HG02973 (cell line): Measurements from ENCODE around the gene B4GALT2.

ENCODE experiments used
- ATAC-seq: cut with Tn5 transposase; IDR thresholded peaks from one replicate; pipeline ENCODE4 v1.9.1; 2021; ENCODE audit warnings: moderate library complexity; ENCODE audit not compliant: unreplicated experiment

The B4GALT2 gene

GRCh38 chr1:43978551-43979260, at the start of gene B4GALT2:
Gene B4GALT2 (plus strand): TSS chr1:43979210. CDS start chr1:43981161, 1,951 bp downstream.
- ATAC-seq: no peak

- no peak for ATAC-seq
Measured at GRCh38 chr1:43930168-43930948, 48.7 kb upstream of the B4GALT2 start.

DNA sequence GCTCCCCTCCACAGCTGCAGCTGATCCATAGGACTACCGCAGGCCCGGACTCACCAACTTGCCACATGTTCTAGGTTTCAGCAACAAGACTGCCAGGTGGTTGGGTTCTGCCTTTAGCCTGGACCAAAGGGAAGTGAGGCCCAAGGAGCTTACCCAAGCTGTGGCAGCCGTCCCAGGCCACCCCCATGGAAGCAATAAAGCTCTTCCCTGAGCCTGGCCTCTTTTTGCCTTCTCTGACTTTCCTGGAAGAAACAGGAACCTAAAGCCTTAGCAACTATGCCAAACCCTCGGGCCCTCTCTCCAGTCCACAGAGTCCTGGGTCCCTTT, 48.1 kb upstream of the B4GALT2 start:
- no peak for ATAC-seq

DNA sequence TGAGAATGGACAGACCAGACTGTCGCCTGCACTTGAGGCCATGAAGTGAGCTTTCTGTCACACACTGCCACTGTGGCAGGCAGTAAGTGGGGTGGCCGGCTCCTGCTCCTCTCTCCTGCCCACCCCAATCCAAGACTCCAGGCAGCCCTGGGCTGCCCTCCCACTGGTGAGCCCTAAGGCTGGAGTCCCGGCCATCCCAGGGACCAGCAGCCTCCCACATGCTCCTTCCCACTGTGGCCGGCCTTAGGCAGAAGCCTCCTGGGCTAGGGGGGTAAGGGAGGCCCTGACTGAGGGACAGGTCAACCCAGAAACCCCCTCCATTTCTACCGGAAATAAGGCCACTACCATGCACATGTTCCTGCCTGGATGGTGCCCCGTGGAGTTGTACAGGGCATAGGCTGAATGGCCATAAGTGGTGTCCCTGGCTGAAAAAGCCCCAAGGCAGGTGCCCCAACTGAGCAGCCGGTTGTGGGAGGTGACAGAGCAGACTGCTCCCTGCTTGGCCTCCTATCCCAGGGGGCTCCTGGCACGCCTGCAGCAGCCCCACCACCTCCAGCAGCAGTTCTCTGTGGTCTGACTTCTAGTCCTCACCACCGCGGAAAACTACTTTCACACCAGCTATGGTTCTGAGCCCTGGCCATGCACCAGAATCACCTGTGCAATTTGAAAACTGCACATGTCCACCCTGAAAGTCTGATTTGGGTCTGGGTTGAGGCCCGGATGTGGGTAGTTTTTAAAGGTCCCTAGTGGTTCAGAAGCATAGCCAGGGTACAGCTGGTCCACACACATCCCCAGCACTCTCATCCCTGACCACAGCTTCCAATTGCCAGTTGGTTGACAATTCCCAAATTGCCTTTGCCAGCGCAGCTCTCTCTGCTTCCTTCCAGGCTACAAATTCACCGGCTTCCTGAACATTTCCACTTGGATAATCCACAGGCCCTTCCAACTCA, 47.0 kb upstream of the B4GALT2 start:
- ATAC-seq: no peak

GRCh38 chr1:43932786-43933385, 46.1 kb upstream of the B4GALT2 start:
- no peak for ATAC-seq

DNA sequence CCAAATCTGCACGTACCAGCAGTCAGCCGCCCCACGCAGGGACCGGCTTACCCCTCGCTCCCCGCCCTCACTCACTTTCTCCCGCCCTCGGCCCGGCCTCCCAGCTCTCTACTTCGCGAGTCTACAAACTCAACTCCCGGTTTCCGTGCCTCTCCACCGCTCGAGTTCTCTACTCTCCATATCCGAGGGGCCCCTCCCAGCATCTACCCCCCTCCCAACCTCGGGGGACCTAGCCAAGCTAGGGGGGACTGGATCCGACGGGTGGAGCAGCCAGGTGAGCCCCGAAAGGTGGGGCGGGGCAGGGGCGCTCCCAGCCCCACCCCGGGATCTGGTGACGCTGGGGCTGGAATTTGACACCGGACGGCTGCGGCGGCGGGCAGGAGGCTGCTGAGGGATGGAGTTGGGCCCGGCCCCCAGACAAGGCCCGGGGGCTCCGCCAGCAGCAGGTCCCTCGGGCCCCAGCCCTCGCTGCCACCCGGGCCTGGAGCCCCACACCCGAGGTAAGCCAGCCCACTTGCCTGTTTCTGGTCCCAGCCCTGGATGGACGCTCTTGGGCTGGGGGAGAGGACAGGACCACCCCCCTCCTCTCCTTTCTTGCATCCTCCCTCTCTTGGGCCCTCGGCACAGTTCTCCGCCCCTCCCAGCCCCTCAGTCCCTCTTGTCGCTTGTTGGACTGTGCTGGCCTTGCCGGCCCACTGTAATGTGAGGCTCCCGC, 45.5 kb upstream of the B4GALT2 start, which contains the start of gene ARTN:
ARTN (plus strand) TSS at position 416 of the 715 bp plus-strand sequence. CDS start 1,856 bp downstream, outside the sequence.
- no peak for ATAC-seq

- ATAC-seq: no peak
Measured at GRCh38 chr1:43934101-43934985, 44.7 kb upstream of the B4GALT2 start.

DNA sequence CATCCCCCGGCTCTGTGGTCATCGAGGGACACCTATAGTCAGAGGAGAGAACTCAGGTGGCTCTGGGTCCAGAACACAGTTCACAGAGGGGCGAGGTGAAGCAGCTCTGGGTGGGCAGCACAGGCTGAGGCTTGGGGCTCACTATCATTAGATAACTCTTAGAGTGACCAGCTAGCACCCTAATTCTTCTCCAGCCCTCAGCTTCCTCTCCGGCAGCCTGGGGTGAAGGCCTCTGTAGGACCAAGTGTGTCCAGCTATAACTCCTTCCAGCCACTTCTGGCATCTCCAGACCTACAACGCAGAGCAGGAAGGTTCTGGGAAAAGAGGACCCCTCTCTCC, 44.1 kb upstream of the B4GALT2 start:
- no peak for ATAC-seq

GRCh38 chr1:43935711-43936427, 43.1 kb upstream of the B4GALT2 start:
- no peak for ATAC-seq

- ATAC-seq: no peak
Measured at GRCh38 chr1:43936431-43937151, 42.4 kb upstream of the B4GALT2 start.

GRCh38 chr1:43937179-43937865, 41.7 kb upstream of the B4GALT2 start:
- no peak for ATAC-seq

DNA sequence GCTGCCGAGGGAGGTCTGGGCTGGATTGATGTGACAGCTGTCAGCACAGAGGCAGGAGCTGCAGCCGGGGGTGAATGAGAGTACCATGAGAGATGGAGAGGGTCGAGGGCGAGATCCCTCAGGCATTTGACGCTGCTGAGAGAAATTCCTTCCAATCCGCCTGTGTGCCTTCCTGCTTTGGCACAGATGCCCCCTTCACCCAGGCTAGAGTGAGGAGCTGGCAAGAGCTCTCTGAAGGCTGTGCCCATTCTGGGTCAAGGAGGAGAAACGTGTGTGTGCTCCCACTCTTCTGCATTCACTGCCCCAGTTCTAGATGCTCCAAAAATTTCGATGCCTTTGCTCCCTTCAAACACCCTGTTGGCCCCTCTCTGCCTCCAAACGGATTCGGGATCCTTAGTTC, 40.6 kb upstream of the B4GALT2 start:
- ATAC-seq: no peak

- ATAC-seq: no peak
Measured at GRCh38 chr1:43938892-43939587, 40.0 kb upstream of the B4GALT2 start.

- ATAC-seq: no peak
Measured at GRCh38 chr1:43942411-43942810, 36.6 kb upstream of the B4GALT2 start.

GRCh38 chr1:43944860-43945259, 34.1 kb upstream of the B4GALT2 start:
- no peak for ATAC-seq

DNA sequence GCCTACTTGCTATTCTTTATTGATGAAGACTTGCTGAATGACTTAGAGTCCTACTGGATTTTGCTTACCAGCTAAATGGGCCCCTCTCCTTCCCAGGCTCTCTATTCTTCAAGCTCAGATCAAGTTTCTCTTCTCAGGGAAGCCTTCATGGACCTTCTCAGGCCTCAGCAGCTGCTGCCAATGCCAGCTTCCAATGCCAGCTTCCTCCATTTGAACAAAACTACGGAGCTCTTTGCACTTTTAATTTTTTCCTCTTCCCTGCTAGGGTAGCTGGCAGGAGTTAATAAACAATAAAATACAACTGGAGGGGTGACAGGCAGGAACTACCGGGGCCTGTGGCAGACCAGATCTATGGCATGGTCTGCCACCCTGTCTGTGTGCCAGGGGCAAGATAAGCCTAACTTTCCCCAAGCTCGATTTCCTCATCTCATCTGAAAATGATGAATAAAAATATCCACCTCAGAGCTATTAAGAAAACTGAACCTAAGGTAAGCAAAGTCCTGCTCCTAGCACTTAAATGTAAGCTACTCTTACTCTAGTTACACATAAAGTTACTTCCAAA, 33.3 kb upstream of the B4GALT2 start:
- no peak for ATAC-seq
